Head of caudate nucleus (tissue), 42 donors: ENCODE results near the gene LRP1.

Experiments
- DNase-seq, 42 donors: peaks; one replicate each; pipeline versions ENCODE4 v3.0.0 to v3.0.0-alpha.2; 2020 to 2021; ENCODE audit warnings: mixed read lengths in 7 of 42
- intact Hi-C: fragments of 100-400 bp; cut with DNase I; formaldehyde crosslinking; loops from one replicate; pipeline ENCODE4 v1.15.0; 2022

The LRP1 gene

DNA sequence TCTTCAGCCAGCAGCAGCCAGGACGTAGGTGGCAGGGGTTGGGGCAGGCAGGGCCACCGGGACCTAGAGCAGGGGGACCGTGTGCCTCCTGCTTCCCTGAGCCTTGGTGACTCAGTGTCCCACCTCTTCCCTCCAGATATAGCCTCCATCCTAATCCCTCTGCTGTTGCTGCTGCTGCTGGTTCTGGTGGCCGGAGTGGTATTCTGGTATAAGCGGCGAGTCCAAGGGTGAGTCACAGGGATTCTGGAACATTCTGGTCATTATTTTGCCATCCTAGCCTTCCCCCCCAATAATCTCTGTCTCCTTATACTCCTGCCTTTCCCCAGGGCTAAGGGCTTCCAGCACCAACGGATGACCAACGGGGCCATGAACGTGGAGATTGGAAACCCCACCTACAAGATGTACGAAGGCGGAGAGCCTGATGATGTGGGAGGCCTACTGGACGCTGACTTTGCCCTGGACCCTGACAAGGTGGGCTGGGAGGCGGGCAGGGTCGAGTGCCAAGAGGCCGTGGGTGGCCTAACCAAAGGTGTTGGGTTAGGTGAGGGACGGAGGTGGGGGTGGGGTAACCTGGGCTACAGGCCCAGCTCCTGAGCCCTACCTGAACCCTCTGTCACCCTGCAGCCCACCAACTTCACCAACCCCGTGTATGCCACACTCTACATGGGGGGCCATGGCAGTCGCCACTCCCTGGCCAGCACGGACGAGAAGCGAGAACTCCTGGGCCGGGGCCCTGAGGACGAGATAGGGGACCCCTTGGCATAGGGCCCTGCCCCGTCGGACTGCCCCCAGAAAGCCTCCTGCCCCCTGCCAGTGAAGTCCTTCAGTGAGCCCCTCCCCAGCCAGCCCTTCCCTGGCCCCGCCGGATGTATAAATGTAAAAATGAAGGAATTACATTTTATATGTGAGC is 83.8 kb downstream of the LRP1 start:
- no peak for DNase-seq
- intact Hi-C loops: no loop called here

DNA sequence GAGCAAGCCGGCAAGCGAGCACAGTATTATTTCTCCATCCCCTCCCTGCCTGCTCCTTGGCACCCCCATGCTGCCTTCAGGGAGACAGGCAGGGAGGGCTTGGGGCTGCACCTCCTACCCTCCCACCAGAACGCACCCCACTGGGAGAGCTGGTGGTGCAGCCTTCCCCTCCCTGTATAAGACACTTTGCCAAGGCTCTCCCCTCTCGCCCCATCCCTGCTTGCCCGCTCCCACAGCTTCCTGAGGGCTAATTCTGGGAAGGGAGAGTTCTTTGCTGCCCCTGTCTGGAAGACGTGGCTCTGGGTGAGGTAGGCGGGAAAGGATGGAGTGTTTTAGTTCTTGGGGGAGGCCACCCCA is 84.4 kb downstream of the LRP1 start:
- intact Hi-C loops: no loop called here

GRCh38 chr12:57213058-57213715 is 84.9 kb downstream of the LRP1 start:
- intact Hi-C loops: no loop called here
- DNase-seq: peak; percentile 86 to 96 (median 92)

More for the DNA sequence above, 84.4 kb downstream of the LRP1 start:
- DNase-seq: no peak

GRCh38 chr12:57213763-57214397 is 85.6 kb downstream of the LRP1 start:
- intact Hi-C loops: no loop called here
- DNase-seq: no peak

GRCh38 chr12:57214398-57214781 is 86.1 kb downstream of the LRP1 start:
- DNase-seq: peak in 40 of 42 donors; percentile 31 to 83 (median 60)
- intact Hi-C loops: no loop called here

DNA sequence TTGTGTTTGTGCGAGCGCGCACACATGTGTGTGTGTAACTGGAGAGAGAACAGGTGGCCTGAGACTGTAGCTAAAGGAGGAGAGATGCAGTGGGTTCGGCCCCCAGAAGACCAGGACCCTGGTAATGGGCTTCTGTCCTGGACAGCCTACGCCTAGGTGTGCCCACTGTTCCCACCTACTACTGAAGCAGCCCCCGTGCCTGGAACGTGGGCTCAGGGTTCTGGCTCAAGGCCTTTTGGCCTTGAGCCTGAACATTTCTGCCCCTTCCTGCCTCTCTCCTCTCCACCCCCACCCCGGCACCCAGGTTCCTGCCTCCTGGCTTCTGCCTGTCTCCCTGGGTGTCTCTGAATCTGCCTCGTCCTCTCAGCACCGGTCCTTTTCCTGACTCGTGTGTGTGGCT is 86.8 kb downstream of the LRP1 start:
- DNase-seq: no peak
- intact Hi-C loops: no loop called here

- intact Hi-C loops: no loop called here
- DNase-seq: no peak
These were observed 87.4 kb downstream of the LRP1 start for GRCh38 chr12:57215668-57216013.

GRCh38 chr12:57216014-57216911 is 88.0 kb downstream of the LRP1 start, which contains the start of gene NXPH4:
Gene NXPH4, plus strand, starts transcription at chr12:57216794. Its CDS starts 176 bp downstream, at chr12:57216970.
- no peak for DNase-seq
- intact Hi-C loops: no loop called here

DNA sequence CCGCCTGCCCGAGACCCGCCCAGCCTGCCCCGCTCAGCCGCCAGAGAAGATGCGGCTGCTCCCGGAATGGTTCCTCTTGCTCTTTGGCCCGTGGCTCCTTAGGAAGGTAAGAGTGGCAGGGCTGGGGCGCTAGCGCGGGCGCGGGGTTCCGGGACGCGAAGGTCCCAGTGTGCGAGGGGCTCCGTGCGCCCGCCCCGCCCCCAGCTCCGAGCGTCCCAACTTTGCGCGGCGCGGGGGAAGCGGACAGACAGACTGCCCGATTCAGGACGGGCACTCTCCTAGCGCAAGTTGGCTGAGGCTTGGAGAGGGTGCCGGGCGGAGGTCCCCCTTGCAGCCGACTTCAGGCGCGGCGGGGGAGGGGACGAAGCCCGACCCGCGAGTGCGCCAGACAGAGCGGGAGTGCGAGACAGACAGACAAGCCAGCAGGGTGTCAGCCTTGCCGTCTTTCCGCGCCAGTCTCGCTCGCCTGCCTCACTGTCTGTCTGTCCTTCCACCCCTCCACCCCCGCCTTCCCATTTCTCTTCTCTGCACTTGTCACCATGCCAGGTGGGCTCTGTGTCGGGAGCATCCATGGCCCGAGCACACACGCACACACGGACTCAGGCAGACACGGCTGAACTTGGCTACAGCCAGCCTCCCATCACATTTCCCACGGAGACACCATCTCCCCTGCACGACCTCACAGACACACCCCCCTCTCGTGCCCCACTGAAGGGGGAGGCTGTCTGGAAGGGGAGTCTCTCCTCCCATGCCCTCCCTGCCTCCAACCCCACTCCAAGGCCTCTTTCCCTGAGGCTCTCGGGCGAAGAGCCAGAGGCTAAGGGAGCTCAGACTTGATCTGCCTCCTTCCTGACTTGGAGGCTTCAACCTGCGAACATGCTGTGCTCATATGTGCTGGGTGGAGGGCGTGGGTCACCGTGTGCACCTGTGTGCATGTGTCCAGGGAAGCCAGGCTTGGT is 88.9 kb downstream of the LRP1 start:
- intact Hi-C loops: no loop called here
- no peak for DNase-seq

DNA sequence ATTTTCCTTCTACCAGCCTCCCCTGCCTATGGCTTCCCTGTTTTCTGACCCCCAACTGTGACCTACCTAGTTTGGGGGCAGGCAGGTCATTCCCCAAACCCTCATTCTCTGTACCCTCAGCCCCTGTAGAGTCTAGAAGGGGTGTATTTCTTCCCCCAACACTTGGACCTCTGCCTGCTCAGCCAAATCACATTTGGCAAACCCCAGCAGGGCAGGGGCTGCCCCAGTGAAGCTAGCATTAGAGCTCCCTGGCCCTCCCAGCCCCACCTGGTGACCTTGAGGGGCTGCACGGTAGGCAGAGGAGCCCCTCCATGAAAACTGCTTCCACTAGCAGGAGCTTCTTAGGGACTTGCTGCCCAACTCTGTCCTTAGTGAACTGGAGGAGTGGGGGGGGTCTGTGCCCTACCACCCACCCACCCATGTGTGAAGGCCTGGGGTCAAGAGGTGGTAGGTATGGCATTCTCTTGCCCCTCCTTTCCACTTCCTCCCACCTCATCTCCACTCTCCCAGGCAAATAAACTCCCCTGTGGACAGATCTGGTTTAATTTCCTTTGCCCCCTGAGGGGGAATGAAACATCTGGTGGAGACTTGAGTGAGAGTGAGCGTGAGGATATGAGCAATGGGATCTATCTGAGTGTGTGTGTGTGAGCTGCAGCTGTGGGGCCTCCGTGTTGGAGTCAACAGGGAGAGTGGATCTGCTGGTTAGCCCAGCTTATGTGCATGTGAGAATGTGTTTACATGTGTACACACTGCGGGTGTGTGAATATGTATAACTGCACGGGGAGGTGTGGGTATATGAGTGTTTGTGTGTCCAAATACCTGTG is 90.0 kb downstream of the LRP1 start:
- DNase-seq: no peak

DNA sequence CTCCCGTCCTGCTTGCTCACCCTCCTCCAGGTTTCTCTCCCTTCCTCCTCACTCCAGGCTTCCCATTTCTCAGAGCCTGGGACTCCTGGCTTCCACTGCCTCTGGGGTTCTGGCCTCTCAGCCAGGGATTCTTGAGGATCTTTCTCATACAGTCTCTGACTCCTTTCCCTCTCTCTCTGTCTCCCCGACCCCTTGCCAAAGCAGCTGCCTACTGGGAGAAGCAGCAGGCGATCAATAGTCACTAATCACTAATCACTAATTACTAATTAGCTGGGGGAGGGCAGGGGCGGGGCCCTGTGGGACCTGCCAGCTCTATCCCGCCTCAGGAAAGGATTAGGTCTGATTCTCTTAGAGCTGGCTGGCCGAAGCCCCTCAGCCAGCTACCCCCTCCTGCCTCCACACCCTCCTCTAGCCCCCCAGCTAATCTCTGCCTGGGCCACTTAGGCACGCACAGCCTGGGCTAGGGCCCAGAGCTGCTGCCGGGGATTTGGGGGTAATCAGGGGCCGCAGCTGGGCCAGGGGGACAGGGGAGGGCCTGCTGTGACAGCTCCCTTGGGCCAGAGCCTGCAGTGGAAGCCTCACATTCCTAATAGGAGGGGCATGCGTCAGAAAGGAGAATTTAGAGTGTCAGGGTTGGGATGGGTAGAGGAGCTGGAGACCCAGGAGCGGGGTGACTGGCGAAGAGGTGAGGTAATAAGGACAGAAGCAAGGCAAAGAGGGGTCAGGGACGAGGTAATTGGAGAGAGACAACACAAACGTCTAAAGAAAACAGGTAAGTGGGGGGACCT is 91.1 kb downstream of the LRP1 start:
- intact Hi-C loops: no loop called here

More for the DNA sequence above, 90.0 kb downstream of the LRP1 start:
- intact Hi-C loops: no loop called here

DNA sequence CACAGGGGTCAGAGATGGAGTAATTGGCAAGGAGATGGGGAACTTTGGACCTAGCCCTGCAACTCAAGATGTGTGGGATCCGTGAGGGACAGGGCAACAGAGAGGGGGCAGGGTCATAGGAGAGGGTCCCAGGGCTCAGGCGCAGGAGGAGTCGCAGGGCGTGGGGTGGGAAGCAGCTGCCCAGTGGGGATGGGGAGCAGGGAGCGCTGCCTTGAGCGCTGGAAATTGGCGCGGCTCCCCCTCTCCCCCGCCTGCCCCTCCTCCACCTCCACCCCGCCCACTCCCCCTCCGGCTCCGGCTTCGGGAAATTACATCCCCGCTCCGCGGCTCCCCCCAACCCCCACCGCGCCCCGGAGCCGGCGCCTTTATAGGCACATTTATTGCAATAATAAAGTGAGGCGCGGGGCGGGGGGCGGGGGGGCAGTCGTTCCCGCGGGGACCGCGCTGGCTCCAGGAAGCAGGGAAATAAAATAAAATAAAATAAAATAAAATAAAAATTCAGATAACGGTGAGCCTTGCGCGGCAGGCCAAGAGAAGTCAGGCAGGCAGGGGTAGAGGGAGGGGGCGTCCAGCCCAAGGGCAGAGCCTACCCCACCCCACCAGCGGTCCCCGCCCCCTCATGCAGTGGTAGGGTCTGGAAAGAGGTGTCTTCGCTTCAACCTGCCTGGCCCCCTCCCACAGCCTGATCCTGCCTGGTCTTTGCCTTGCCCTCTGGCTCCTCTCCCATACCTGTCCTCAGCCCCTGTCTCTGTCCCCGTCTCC is 91.9 kb downstream of the LRP1 start:
- no peak for DNase-seq
- intact Hi-C loops: loop anchor here (10.0 kb wide), 1 partner anchor 235 kb away; the partner anchor contains the start of genes GLI1 and INHBE

More for the DNA sequence above, 91.1 kb downstream of the LRP1 start:
- no peak for DNase-seq

DNA sequence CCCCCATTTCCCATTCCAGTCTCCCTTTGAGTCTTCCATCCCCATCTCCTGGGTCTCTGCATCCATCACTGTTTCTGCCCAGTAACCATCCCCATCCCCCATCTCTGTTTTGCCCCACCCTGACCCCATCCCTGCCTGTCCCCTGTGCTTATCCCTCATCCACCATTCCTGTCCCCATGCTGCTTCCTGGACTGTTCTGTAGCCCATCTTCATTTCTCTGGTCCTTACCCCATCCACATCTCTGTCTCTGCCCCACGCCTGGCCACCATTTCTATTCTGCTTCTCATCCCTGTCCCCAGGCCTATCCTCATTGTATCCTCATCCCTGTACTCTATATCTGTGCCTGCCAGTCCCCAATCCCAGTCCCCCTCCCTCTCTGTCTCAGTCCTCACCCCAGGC is 92.5 kb downstream of the LRP1 start:
- intact Hi-C loops: loop anchor here (10.0 kb wide), 1 partner anchor 234 kb away; the partner anchor contains the start of genes GLI1 and INHBE
- DNase-seq: no peak

- intact Hi-C loops: loop anchor here (10.0 kb wide), 1 partner anchor 233 kb away; the partner anchor contains the start of genes GLI1 and INHBE
- no peak for DNase-seq
These were observed 93.1 kb downstream of the LRP1 start for GRCh38 chr12:57221169-57221917.
